GM10248 (cell line): ENCODE data around the gene CTSZ.
"Not testable (repeated sequence)": the region's sequence is repeated elsewhere in the genome, so short reads cannot be mapped to it uniquely, and the experiment has no call there.

Experiments
- CTCF ChIA-PET: fragments of 300-600 bp; sonication (Branson Sonifier 250); formaldehyde crosslinking; extraction: SDS; loops from one replicate; lab custom pipeline; 2021; ENCODE audit warnings: antibody characterized with exemption; lab: Yijun Ruan, JAX
- POLR2A ChIA-PET: fragments of 350-650 bp; sonication (Branson Sonifier 250); formaldehyde crosslinking; extraction: SDS; loops from one replicate; lab custom pipeline; 2020; ENCODE audit warnings: antibody characterized with exemption; lab: Yijun Ruan, JAX
- DNase-seq: peaks from one replicate; pipeline ENCODE4 v3.0.0; 2012; ENCODE audit errors: extremely low spot score
- CTCF ChIP-seq: IDR thresholded peaks from 2 replicates; pipeline ENCODE4 v1.5.1; 2012; ENCODE audit warnings: mild to moderate bottlenecking, low read depth; ENCODE audit errors: extremely low read depth, missing control alignments, control extremely low read depth

Gene CTSZ

DNA sequence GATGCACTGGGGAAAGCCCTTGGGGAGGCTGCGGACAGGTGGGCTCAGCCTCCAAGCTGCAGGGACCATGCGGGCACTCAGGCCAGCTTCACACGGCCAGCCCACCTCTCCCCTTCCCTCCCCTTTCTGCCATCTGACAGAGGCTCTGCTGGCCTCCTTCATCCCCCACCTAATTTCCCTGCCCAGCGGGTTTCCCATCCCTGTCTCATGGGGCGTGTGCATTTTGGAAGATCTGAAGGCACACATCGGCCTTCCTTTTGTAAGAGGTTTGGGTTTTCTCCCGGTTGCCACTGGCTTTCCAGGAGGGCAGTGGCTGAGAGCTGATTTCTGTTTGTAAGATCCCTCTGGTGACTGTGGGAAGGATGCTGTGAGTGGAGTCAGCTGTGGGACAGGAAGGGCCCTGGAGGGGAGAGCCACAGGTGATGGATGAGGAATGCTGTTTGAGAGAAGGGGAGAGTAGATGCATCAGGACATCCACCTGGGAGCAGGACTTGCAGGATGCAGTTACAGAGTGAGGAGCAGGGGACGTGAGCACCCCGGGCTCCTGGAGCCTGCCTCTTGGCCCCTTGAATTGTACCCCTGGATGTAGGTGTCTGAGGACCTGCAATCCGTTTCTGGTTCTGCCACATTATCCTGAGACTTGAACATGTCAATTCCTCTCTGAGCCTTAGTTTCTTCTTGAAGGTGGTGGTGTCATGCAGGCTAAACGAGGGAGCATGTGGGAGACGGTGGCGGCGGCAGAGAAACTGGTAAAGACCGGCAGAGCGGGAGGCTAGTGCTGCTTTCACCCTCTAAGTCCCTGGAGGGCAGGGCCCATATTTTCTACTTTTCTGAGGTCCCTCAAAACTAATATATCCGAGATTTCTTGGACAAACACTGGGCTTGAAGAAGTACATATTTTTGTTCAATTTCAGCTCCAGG is 6.2 kb upstream of the CTSZ start:
- no peak for TF ChIP-seq CTCF
- no peak for DNase-seq
- ChIA-PET POLR2A (no interaction called here), CTCF (interaction anchor here (1.0 kb wide), 1 partner anchor 11 kb away, joined by 3 read pairs; no protein-coding TSS in a partner anchor)

GRCh38 chr20:59011874-59012157 is 4.8 kb upstream of the CTSZ start:
- CTCF ChIA-PET, result interaction anchor here (1.1 kb wide), 1 partner anchor 19 kb away, joined by 3 read pairs; no protein-coding TSS in a partner anchor
- DNase-seq, POLR2A ChIA-PET: not testable (repeated sequence)

DNA sequence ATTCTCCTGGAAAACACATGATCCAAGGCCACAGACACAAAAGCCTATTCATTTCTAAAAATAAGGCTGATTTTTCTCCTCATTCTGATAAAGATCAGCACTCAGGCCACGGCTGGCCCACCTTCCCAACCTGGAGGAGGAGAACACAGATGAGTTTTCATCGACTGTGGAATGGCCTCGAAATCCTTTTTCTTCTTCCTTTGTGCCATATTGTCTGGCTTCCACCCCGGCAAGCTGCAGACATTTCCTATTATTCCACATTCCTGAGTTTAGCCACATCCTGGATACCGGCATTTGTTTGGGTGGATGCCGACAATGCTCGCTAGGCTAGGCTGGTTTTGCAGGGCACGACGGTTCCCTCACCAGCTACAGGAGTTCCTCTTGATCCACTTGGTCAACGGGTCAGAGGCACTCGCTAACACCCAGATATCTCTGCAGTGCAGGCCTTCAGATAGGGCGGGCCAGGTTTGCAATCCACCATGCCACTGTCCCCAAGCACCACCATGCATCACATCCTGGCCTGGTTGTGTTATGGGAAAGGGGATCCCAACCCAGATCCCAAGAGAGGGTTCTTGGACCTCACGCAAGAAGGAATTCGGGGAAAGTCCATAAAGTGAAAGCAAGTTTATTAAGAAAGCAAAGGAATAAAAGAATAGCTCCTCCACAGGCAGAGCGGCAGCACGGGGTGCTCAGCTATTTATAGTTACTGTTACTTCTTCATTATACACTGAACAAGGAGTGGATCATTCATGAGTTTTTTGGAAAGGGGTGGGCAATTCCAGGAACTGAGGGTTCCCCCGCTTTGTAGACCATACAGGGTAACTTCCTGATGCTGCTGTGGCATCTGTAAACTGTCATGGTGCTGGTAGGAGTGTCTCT is 4.2 kb upstream of the CTSZ start:
- ChIA-PET CTCF (interaction anchor here (1.1 to 1.7 kb wide), 2 partner anchors 18 to 77 kb away, joined by 3 read pairs; no protein-coding TSS in a partner anchor), POLR2A (no interaction called here)
- no peak for TF ChIP-seq CTCF
- no peak for DNase-seq

DNA sequence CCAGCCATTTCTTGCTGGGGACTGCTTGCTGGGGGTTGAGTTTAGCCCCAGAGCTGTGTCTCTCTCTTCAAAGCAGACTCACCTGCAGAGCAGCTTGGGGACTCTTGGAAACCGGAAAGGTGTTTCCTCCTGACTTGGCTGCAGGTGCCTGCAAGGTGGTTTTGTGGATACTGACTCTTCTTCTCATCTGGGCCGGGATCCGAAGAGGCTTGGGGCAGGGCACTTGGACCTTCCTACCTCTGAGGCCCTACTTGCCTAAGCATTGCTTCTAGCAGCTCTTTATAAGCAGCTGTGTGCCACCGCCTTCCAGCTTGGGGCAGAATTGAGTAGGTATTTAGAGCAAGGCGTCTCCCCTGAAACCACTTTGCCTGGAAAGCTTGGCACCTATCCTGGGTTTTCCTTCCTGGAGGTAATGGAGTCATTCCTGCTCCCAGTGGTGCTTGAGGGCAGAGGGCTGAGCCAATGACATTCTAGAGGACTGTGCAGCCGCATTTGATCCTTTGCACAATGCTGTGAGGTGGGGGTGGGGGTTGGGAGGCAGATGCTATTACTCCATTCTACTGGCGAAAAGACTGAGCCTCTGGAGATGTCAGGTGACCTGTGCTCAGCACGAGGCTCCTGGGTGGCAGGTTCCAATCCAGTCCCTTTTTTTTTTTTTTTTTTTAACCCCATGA is 3.4 kb upstream of the CTSZ start:
- CTCF ChIA-PET, result interaction anchor here (1.7 kb wide), 1 partner anchor 77 kb away, joined by 3 read pairs; no protein-coding TSS in a partner anchor
- POLR2A ChIA-PET, result no interaction called here
- no peak for DNase-seq
- no peak for TF ChIP-seq CTCF

DNA sequence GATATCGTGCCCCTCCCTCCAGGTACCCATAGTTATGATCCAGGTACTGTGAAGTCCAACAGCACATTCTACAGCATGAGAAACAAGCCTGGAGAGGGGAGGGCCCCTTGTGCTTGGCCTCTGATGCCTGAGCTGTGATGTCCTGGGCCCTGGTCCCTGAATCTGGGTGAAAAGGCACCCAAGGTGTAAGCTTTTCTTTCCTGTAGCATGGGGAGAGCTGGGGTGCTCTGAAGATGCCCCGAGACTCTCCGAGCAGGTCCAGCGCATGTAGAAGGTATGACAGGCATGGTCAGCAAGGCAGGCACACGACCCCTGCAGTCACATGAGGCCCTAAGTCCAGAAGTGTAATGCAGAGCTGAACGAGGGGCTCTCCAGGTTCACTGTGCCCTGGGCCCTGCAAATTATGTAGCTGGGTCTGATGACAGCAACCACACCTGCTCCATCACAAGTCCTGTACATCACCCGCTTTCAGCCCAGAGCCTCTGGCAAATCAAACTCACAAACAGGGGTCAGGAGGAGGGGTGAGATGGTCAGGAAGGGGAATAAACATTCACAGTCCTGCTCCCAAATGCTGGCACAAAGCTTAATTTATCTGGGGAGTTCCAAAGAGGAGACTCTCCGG is 1.8 kb upstream of the CTSZ start:
- TF ChIP-seq CTCF, result no peak
- DNase-seq, result no peak
- ChIA-PET CTCF (interaction anchor here (1.4 to 1.8 kb wide), 4 partner anchors 9 to 199 kb away, joined by 5 to 9 read pairs (median 6); partner anchors contain the start of genes ATP5F1E and TUBB1), POLR2A (interaction anchor here (0.6 to 2.0 kb wide), 9 partner anchors 11 to 1326 kb away, joined by 3 to 11 read pairs (median 4); partner anchors contain the start of genes ATP5F1E and STX16)
